Measurements from ENCODE around the gene EXOC4.

Gene EXOC4

DNA sequence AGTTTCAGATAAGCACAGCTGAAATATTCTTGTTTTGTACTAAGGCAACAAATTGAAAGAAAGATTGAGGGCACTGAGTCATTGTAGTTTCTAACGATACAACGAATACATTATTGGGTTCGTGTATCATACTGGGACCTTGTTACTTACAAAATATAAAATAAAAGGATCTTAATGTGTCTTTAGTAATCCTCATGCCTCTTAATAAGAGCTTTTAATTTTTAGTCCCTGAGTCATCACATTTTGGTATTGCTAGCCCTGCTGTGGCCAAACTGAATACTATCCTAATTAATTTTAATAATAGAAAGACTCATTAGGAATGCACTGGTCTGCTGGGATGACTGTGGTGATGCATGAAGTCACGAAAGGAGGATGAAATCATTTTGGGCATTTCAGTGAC is 309.7 kb downstream of the EXOC4 start:
- no peak for DNase-seq (ENCODE audit: low read depth, low spot score)

DNA sequence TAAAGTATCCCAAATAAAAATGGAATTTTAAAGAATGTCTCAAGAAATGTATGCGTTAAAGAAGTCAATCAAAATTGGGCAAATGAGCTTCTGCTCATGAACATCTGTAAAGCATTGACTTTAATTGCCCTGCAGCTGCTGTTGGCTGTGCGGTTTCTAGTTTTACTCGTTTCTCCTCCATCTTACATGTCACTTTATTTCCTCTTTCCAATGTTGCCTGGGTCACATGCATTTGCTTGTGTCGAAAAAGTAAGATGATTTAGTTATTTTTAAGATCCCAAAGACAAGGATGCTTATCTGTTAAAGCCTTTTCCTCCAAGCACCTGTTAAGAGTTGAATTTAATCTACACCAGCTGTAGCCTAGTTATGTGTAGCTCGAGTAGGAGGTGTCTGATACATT is 310.4 kb downstream of the EXOC4 start:
- H3K9ac ChIP-seq (ENCODE audit: insufficient read length), result no peak overlapping the region
- no peaks in the 10 kb centered on the region for H3K9me3 ChIP-seq (ENCODE audit: low read depth, low read length)
- H3K27ac ChIP-seq, result no peak overlapping the region
- DNase-seq (ENCODE audit: low read depth, low spot score), result peak; percentile 22
- H3K36me3 ChIP-seq (ENCODE audit: insufficient read depth, low read length), result no peaks in the 10 kb centered on the region
- TF ChIP-seq POLR2AphosphoS5 (IDR thresholded peaks at IDR 0.05; ENCODE audit: borderline replicate concordance, low read depth, low read length) (no peak), EZH2 (IDR thresholded peaks at IDR 0.05) (no peak), FOXP2 (optimal IDR thresholded peaks at IDR 0.05; ENCODE audit: control extremely low read depth, extremely low read length, insufficient read depth) (no peak)
- no peak overlapping the region for H3K4me3 ChIP-seq

More for the DNA sequence above, 309.7 kb downstream of the EXOC4 start:
- H3K27ac ChIP-seq, result no peak overlapping the region
- H3K4me3 ChIP-seq, result no peak overlapping the region
- H3K36me3 ChIP-seq (ENCODE audit: insufficient read depth, low read length), result no peaks in the 10 kb centered on the region
- H3K9me3 ChIP-seq (ENCODE audit: low read depth, low read length), result no peaks in the 10 kb centered on the region
- TF ChIP-seq EZH2 (IDR thresholded peaks at IDR 0.05) (no peak), FOXP2 (optimal IDR thresholded peaks at IDR 0.05; ENCODE audit: control extremely low read depth, extremely low read length, insufficient read depth) (no peak), POLR2AphosphoS5 (IDR thresholded peaks at IDR 0.05; ENCODE audit: borderline replicate concordance, low read depth, low read length) (no peak)
- H3K9ac ChIP-seq (ENCODE audit: insufficient read length), result no peak overlapping the region

DNA sequence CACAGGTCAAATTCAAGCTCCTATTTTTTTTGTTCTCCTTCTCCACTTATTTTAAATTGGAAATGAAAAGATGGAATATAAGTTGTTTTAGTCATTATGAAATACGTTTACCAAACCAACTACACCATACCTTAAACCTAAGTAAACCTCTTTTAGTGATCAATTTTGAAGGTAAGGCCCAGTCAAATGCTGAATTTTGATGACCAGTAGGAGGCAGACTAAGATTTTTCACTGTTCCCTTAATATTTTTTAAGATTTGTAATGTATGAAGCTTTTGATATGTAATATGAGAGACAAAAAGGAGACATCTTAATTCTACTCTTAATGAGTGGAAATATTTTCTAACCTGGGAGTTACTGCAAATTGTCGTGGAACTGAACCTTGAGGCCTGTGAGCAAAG is 311.6 kb downstream of the EXOC4 start:
- no peak for DNase-seq (ENCODE audit: low read depth, low spot score)
- no peak for TF ChIP-seq FOXP2 (optimal IDR thresholded peaks at IDR 0.05; ENCODE audit: control extremely low read depth, extremely low read length, insufficient read depth)
- no peak for TF ChIP-seq EZH2 (IDR thresholded peaks at IDR 0.05)
- TF ChIP-seq POLR2AphosphoS5 (IDR thresholded peaks at IDR 0.05; ENCODE audit: borderline replicate concordance, low read depth, low read length), result no peak
- H3K4me3 ChIP-seq, result no peak overlapping the region
- H3K36me3 ChIP-seq (ENCODE audit: insufficient read depth, low read length), result no peaks in the 10 kb centered on the region
- no peaks in the 10 kb centered on the region for H3K9me3 ChIP-seq (ENCODE audit: low read depth, low read length)
- H3K27ac ChIP-seq, result no peak overlapping the region
- H3K9ac ChIP-seq (ENCODE audit: insufficient read length), result no peak overlapping the region

DNA sequence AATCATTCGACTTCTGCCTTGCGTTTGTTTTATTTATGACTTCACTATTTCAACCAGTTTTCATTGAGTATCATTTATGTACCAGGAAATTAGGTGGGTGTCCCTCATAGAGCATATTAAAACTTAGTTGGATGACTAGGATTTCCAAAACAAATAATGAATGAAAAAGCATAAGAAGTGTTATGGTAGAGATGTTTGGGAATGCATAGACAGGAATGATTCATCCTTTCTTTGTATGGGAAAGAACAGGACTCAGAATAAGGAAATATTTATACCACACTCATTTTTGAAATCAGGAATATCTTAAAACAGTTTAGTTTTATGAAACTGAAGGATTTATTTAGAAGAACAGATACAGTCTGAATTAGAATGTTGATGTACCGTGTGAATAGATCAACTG is 315.7 kb downstream of the EXOC4 start:
- DNase-seq (ENCODE audit: low read depth, low spot score), result no peak
- no peak for TF ChIP-seq EZH2 (IDR thresholded peaks at IDR 0.05)
- Histone ChIP-seq H3K4me3 (no peak overlapping the region), H3K36me3 (ENCODE audit: insufficient read depth, low read length) (no peaks in the 10 kb centered on the region), H3K9ac (ENCODE audit: insufficient read length) (no peak overlapping the region), H3K9me3 (ENCODE audit: low read depth, low read length) (no peaks in the 10 kb centered on the region), H3K27ac (no peak overlapping the region)

GRCh38 chr7:133570321-133570720 is 317.4 kb downstream of the EXOC4 start:
- Histone ChIP-seq H3K9me3 (ENCODE audit: low read depth, low read length) (no peaks in the 10 kb centered on the region), H3K27ac (no peak overlapping the region), H3K4me3 (no peak overlapping the region), H3K9ac (ENCODE audit: insufficient read length) (no peak overlapping the region), H3K36me3 (ENCODE audit: insufficient read depth, low read length) (no peaks in the 10 kb centered on the region)
- no peak for DNase-seq (ENCODE audit: low read depth, low spot score)
- TF ChIP-seq EZH2 (IDR thresholded peaks at IDR 0.05) (no peak), POLR2AphosphoS5 (IDR thresholded peaks at IDR 0.05; ENCODE audit: borderline replicate concordance, low read depth, low read length) (no peak), FOXP2 (optimal IDR thresholded peaks at IDR 0.05; ENCODE audit: control extremely low read depth, extremely low read length, insufficient read depth) (no peak)

DNA sequence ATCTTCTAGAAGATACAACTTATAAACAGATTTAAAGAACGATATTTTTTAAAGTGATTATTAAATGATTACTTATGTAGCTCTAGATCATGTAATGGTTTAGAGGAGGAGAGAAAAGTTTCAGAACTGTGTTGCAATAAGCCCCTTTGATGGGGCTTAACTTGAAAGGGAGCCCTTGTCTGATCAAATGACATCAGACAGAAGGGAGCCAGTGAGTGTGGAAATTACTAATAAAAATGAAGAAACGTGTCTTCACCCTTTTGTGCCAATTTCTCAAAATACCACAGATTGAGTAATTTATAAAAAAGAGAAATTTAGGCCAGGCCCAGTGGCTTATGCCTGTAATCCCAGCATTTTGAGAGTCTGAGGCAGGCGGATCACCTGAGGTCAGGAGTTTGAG is 318.2 kb downstream of the EXOC4 start:
- Histone ChIP-seq H3K27ac (no peak overlapping the region), H3K36me3 (ENCODE audit: insufficient read depth, low read length) (no peaks in the 10 kb centered on the region), H3K9me3 (ENCODE audit: low read depth, low read length) (no peaks in the 10 kb centered on the region), H3K4me3 (no peak overlapping the region), H3K9ac (ENCODE audit: insufficient read length) (no peak overlapping the region)
- TF ChIP-seq EZH2 (IDR thresholded peaks at IDR 0.05) (no peak), FOXP2 (optimal IDR thresholded peaks at IDR 0.05; ENCODE audit: control extremely low read depth, extremely low read length, insufficient read depth) (no peak), POLR2AphosphoS5 (IDR thresholded peaks at IDR 0.05; ENCODE audit: borderline replicate concordance, low read depth, low read length) (no peak)
- no peak for DNase-seq (ENCODE audit: low read depth, low spot score)

GRCh38 chr7:133572087-133572486 is 319.2 kb downstream of the EXOC4 start:
- Histone ChIP-seq H3K9ac (ENCODE audit: insufficient read length) (no peak overlapping the region), H3K9me3 (ENCODE audit: low read depth, low read length) (no peaks in the 10 kb centered on the region), H3K4me3 (no peak overlapping the region), H3K27ac (no peak overlapping the region), H3K36me3 (ENCODE audit: insufficient read depth, low read length) (no peaks in the 10 kb centered on the region)
- TF ChIP-seq POLR2AphosphoS5 (IDR thresholded peaks at IDR 0.05; ENCODE audit: borderline replicate concordance, low read depth, low read length) (no peak), FOXP2 (optimal IDR thresholded peaks at IDR 0.05; ENCODE audit: control extremely low read depth, extremely low read length, insufficient read depth) (no peak), EZH2 (IDR thresholded peaks at IDR 0.05) (no peak)
- DNase-seq (ENCODE audit: low read depth, low spot score), result no peak

GRCh38 chr7:133572843-133573242 is 320.0 kb downstream of the EXOC4 start:
- TF ChIP-seq FOXP2 (optimal IDR thresholded peaks at IDR 0.05; ENCODE audit: control extremely low read depth, extremely low read length, insufficient read depth) (no peak), POLR2AphosphoS5 (IDR thresholded peaks at IDR 0.05; ENCODE audit: borderline replicate concordance, low read depth, low read length) (no peak), EZH2 (IDR thresholded peaks at IDR 0.05) (no peak)
- Histone ChIP-seq H3K36me3 (ENCODE audit: insufficient read depth, low read length) (no peaks in the 10 kb centered on the region), H3K9me3 (ENCODE audit: low read depth, low read length) (no peaks in the 10 kb centered on the region), H3K27ac (no peak overlapping the region), H3K4me3 (no peak overlapping the region), H3K9ac (ENCODE audit: insufficient read length) (no peak overlapping the region)
- no peak for DNase-seq (ENCODE audit: low read depth, low spot score)

DNA sequence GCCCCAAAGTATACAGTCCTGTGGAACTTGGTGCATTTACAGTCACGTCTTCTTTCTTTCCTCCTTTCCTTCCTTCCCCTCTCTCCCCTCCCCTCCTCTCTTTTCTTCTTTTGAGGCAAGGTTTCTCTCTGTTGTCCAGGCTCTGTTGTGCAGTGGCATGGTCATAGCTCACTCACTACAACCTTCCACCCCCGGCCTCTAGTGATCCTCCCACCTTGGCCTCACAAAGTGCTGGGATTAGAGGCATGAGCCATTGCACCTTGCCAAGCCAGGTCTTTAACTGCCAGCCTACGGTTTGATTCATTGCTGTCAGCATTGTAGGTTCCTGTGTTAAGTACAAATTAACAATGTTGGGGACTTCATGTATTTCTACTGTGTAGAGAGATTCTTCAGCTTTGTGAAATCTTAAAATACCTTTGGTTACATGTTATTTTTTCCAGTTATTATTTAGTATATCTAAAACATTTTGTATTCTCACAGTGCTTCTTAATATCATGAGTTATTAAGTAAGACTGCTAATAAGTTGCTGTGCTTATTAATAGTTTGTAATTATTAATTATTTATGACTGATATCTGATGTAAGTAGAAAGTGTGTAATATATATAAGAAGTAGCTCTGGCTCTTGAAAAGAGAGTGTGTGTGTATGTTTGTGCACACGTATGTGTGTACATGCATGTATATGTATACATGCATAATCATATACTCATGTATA is 320.8 kb downstream of the EXOC4 start:
- Histone ChIP-seq H3K4me3 (no peak overlapping the region), H3K36me3 (ENCODE audit: insufficient read depth, low read length) (no peaks in the 10 kb centered on the region), H3K9me3 (ENCODE audit: low read depth, low read length) (no peaks in the 10 kb centered on the region), H3K27ac (no peak overlapping the region), H3K9ac (ENCODE audit: insufficient read length) (no peak overlapping the region)
- DNase-seq (ENCODE audit: low read depth, low spot score), result no peak
- TF ChIP-seq POLR2AphosphoS5 (IDR thresholded peaks at IDR 0.05; ENCODE audit: borderline replicate concordance, low read depth, low read length) (no peak), FOXP2 (optimal IDR thresholded peaks at IDR 0.05; ENCODE audit: control extremely low read depth, extremely low read length, insufficient read depth) (no peak), EZH2 (IDR thresholded peaks at IDR 0.05) (no peak)

All from SK-N-MC (cell line).